Activated CD8-positive, alpha-beta memory T cell treated with anti-CD3 and anti-CD28 coated beads, Interleukin-2, amount 10 ng/mL, durations not matched to agents 7 days and 5 days (primary cell): Measurements from ENCODE around the gene NOXA1. TPM values are rescaled to one million over a fixed set of nuclear protein-coding genes. Genes with fewer than 3 reads are reported as not detected.
A peak's percentile ranks its signal among the peaks of the same experiment; 100 is the strongest.
"Not testable (repeated sequence)": the region's sequence is repeated elsewhere in the genome, so short reads cannot be mapped to it uniquely, and the experiment has no call there.

ENCODE experiments used
- ATAC-seq: fragments of 150-1000 bp; cut with Tn5 transposase; one replicate; pipeline ENCODE4 v1.10.0; 2021; ENCODE audit warnings: moderate library complexity
- CTCF ChIA-PET: fragments of 350-600 bp; sonication (Branson Sonifier 250); formaldehyde crosslinking; loops from one replicate; lab custom pipeline; 2021; ENCODE audit warnings: antibody characterized with exemption; lab: Charles Lee
- DNase-seq: peaks from one replicate; pipeline ENCODE4 v3.0.0-alpha.2; 2020
- H3K27ac Mint-ChIP-seq: one replicate; pipeline ENCODE4 v1.8.0; 2021; ENCODE audit warnings: mild to moderate bottlenecking, mixed read lengths
- H3K27me3 Mint-ChIP-seq: one replicate; pipeline ENCODE4 v1.8.0; 2021; ENCODE audit warnings: mixed read lengths
- H3K36me3 Mint-ChIP-seq: one replicate; pipeline ENCODE4 v1.8.0; 2021; ENCODE audit warnings: mild to moderate bottlenecking, mixed read lengths
- H3K4me1 Mint-ChIP-seq: one replicate; pipeline ENCODE4 v1.8.0; 2021; ENCODE audit warnings: mixed read lengths
- H3K4me3 Mint-ChIP-seq: one replicate; pipeline ENCODE4 v1.8.0; 2021; ENCODE audit warnings: mild to moderate bottlenecking, moderate library complexity, mixed read lengths
- H3K9me3 Mint-ChIP-seq: one replicate; pipeline ENCODE4 v1.8.0; 2022; ENCODE audit warnings: low read depth, mixed read lengths
- total RNA-seq, 2 experiments: library from RNA; stranded (reverse); gene quantifications; one replicate each; pipeline ENCODE4 v1.2.3, GENCODE V29; 2021

NOXA1 gene
- total RNA-seq, 2 experiments from 2014 or later = 0.30 to 0.53 TPM

GRCh38 chr9:137461663-137462395, 38.6 kb downstream of the NOXA1 start:
- Mint-ChIP-seq H3K27me3 (no peaks in the 10 kb centered on the region), H3K36me3 (no peaks in the 10 kb centered on the region), H3K4me3 (peak overlapping the region; percentile 71), H3K4me1 (peaks cover 27% of the 10 kb centered on the region), H3K9me3 (no peaks in the 10 kb centered on the region), H3K27ac (peak overlapping the region; percentile 95)
- peak; percentile 78 for ATAC-seq
- CTCF ChIA-PET = interaction anchor here (0.6 to 1.9 kb wide), 7 partner anchors 13 to 329 kb away, joined by 3 to 7 read pairs (median 3); partner anchors contain the start of genes EXD3 and NOXA1
- peak; percentile 97 for DNase-seq

GRCh38 chr9:137462396-137462985, 39.3 kb downstream of the NOXA1 start:
- Mint-ChIP-seq H3K4me3 (no peak overlapping the region), H3K36me3 (no peaks in the 10 kb centered on the region), H3K27ac (peak overlapping the region; percentile 49), H3K9me3 (no peaks in the 10 kb centered on the region), H3K27me3 (no peaks in the 10 kb centered on the region), H3K4me1 (peaks cover 27% of the 10 kb centered on the region)
- no peak for ATAC-seq
- CTCF ChIA-PET = interaction anchor here (0.6 to 1.5 kb wide), 7 partner anchors 12 to 330 kb away, joined by 3 read pairs; partner anchors contain the start of gene EXD3
- DNase-seq = peak; percentile 43

GRCh38 chr9:137462986-137463930, 40.1 kb downstream of the NOXA1 start:
- DNase-seq (peak; percentile 41), ATAC-seq (no peak)
- Mint-ChIP-seq H3K27me3 (peaks cover 2% of the 10 kb centered on the region), H3K4me1 (peaks cover 27% of the 10 kb centered on the region), H3K27ac (peak overlapping the region; percentile 49), H3K36me3 (no peaks in the 10 kb centered on the region), H3K9me3 (no peaks in the 10 kb centered on the region), H3K4me3 (no peak overlapping the region)
- CTCF ChIA-PET = interaction anchor here (0.9 to 1.4 kb wide), 4 partner anchors 11 to 177 kb away, joined by 3 read pairs; partner anchors contain the start of gene EXD3

GRCh38 chr9:137463931-137464290, 40.7 kb downstream of the NOXA1 start:
- peaks cover 6% of the 10 kb centered on the region for H3K27me3 Mint-ChIP-seq

GRCh38 chr9:137464291-137464999, 41.3 kb downstream of the NOXA1 start:
- peaks cover 26% of the 10 kb centered on the region for H3K4me1 Mint-ChIP-seq
- CTCF ChIA-PET = no interaction called here
- no peak overlapping the region for H3K27ac Mint-ChIP-seq
- no peaks in the 10 kb centered on the region for H3K36me3 Mint-ChIP-seq
- DNase-seq (no peak), ATAC-seq (no peak)
- H3K27me3 Mint-ChIP-seq = peaks cover 12% of the 10 kb centered on the region
- no peak overlapping the region for H3K4me3 Mint-ChIP-seq
- H3K9me3 Mint-ChIP-seq = no peaks in the 10 kb centered on the region

More at GRCh38 chr9:137463931-137464290, 40.7 kb downstream of the NOXA1 start:
- Mint-ChIP-seq H3K9me3 (no peaks in the 10 kb centered on the region), H3K4me1 (peaks cover 27% of the 10 kb centered on the region), H3K27ac (no peak overlapping the region), H3K4me3 (no peak overlapping the region), H3K36me3 (no peaks in the 10 kb centered on the region)
- ATAC-seq = no peak
- CTCF ChIA-PET = no interaction called here
- DNase-seq = no peak

GRCh38 chr9:137465000-137465719, 42.0 kb downstream of the NOXA1 start:
- CTCF ChIA-PET = no interaction called here
- DNase-seq (no peak), ATAC-seq (no peak)
- Mint-ChIP-seq H3K4me1 (peaks cover 23% of the 10 kb centered on the region), H3K27me3 (peaks cover 15% of the 10 kb centered on the region), H3K9me3 (no peaks in the 10 kb centered on the region), H3K27ac (no peak overlapping the region), H3K4me3 (no peak overlapping the region), H3K36me3 (no peaks in the 10 kb centered on the region)

- no peaks in the 10 kb centered on the region for H3K9me3 Mint-ChIP-seq
- CTCF ChIA-PET = no interaction called here
- H3K27me3 Mint-ChIP-seq = peaks cover 19% of the 10 kb centered on the region
- no peak overlapping the region for H3K27ac Mint-ChIP-seq
- no peak for DNase-seq
- peaks cover 22% of the 10 kb centered on the region for H3K4me1 Mint-ChIP-seq
- H3K36me3 Mint-ChIP-seq = no peaks in the 10 kb centered on the region
- ATAC-seq = no peak
- no peak overlapping the region for H3K4me3 Mint-ChIP-seq
These were observed 42.7 kb downstream of the NOXA1 start for GRCh38 chr9:137465720-137466388.

GRCh38 chr9:137466389-137467085, 43.3 kb downstream of the NOXA1 start:
- H3K27ac Mint-ChIP-seq, CTCF ChIA-PET, H3K4me3 Mint-ChIP-seq, DNase-seq, H3K36me3 Mint-ChIP-seq, ATAC-seq, H3K9me3 Mint-ChIP-seq: not testable (repeated sequence)
- peaks cover 16% of the 10 kb centered on the region for H3K4me1 Mint-ChIP-seq
- peaks cover 20% of the 10 kb centered on the region for H3K27me3 Mint-ChIP-seq

- CTCF ChIA-PET = no interaction called here
- H3K4me1 Mint-ChIP-seq = peaks cover 11% of the 10 kb centered on the region
- H3K27ac Mint-ChIP-seq = no peak overlapping the region
- H3K36me3 Mint-ChIP-seq = peaks cover 3% of the 10 kb centered on the region
- no peak for DNase-seq
- peaks cover 3% of the 10 kb centered on the region for H3K9me3 Mint-ChIP-seq
- no peak for ATAC-seq
- H3K27me3 Mint-ChIP-seq = peaks cover 23% of the 10 kb centered on the region
- H3K4me3 Mint-ChIP-seq = no peak overlapping the region
These were observed 44.0 kb downstream of the NOXA1 start for GRCh38 chr9:137467161-137467581.

GRCh38 chr9:137467896-137468295, 44.7 kb downstream of the NOXA1 start:
- H3K4me1 Mint-ChIP-seq = peaks cover 9% of the 10 kb centered on the region
- DNase-seq (no peak), ATAC-seq (no peak)
- H3K27me3 Mint-ChIP-seq = peaks cover 23% of the 10 kb centered on the region
- CTCF ChIA-PET = no interaction called here
- no peak overlapping the region for H3K27ac Mint-ChIP-seq
- peaks cover 3% of the 10 kb centered on the region for H3K36me3 Mint-ChIP-seq
- H3K9me3 Mint-ChIP-seq = peaks cover 5% of the 10 kb centered on the region
- no peak overlapping the region for H3K4me3 Mint-ChIP-seq

GRCh38 chr9:137470785-137471184, 47.6 kb downstream of the NOXA1 start:
- H3K27ac Mint-ChIP-seq = no peak overlapping the region
- DNase-seq = no peak
- H3K4me3 Mint-ChIP-seq = no peak overlapping the region
- H3K27me3 Mint-ChIP-seq = peaks cover 23% of the 10 kb centered on the region
- no peak for ATAC-seq
- CTCF ChIA-PET = no interaction called here
- H3K4me1 Mint-ChIP-seq = peaks cover 7% of the 10 kb centered on the region
- H3K9me3 Mint-ChIP-seq = peaks cover 18% of the 10 kb centered on the region
- H3K36me3 Mint-ChIP-seq = peaks cover 12% of the 10 kb centered on the region
